ENCODE measurements around the gene BTNL2. TPM values are rescaled to one million over a fixed set of nuclear protein-coding genes. Genes with fewer than 3 reads are reported as not detected.

The BTNL2 gene
- total RNA-seq, 1 experiment from 2014 or later = not detected

- Mint-ChIP-seq H3K9me3 (no peaks in the 10 kb centered on the region), H3K4me1 (no peaks in the 10 kb centered on the region), H3K4me3 (no peak overlapping the region), H3K27ac (no peak overlapping the region), H3K27me3 (ENCODE audit: low read depth) (no peaks in the 10 kb centered on the region; the same call in 1 of the 2 replicates), H3K36me3 (ENCODE audit: insufficient read depth in 1 of 3, low read depth in 3 of 3) (no peaks in the 10 kb centered on the region)
- no peaks in the 10 kb centered on the region for H4K20me1 ChIP-seq (ENCODE audit: control insufficient read depth, insufficient read depth, insufficient read length)
- H3K18ac ChIP-seq (ENCODE audit: insufficient read length, low read depth, low read length) = no peak overlapping the region
- H3K9me3 ChIP-seq (ENCODE audit: control insufficient read depth, low read depth, low read length) = no peaks in the 10 kb centered on the region
- H3K27me3 ChIP-seq (ENCODE audit: insufficient read depth, low read length) = no peaks in the 10 kb centered on the region
- no peak overlapping the region for H3K9ac ChIP-seq (ENCODE audit: extremely low read depth, insufficient read length, low read length)
- no peak overlapping the region for H2BK120ac ChIP-seq (ENCODE audit: low read depth, low read length, poor library complexity, severe bottlenecking)
- no peak overlapping the region for H3K14ac ChIP-seq (ENCODE audit: insufficient read depth, low read length)
- H4K8ac ChIP-seq (replicated peaks; ENCODE audit: insufficient read length, low read depth, low read length) = no peak overlapping the region
- no peak overlapping the region for H2BK12ac ChIP-seq (ENCODE audit: insufficient read length, low read depth, low read length)
- H2AK5ac ChIP-seq (ENCODE audit: insufficient read length, low read length) = no peak overlapping the region
- no peak overlapping the region for H2AFZ ChIP-seq (ENCODE audit: low read length)
- DNase-seq = no peak
- no peak overlapping the region for H2BK20ac ChIP-seq (ENCODE audit: low read depth, low read length, poor library complexity, severe bottlenecking)
- no peaks in the 10 kb centered on the region for H3K79me1 ChIP-seq (ENCODE audit: insufficient read depth, low read depth, low read length, poor library complexity, severe bottlenecking)
- H2BK15ac ChIP-seq (ENCODE audit: low read depth, low read length) = no peak overlapping the region
- H3K4me1 ChIP-seq (ENCODE audit: insufficient read depth, low read length) = no peaks in the 10 kb centered on the region
- no peak overlapping the region for H3T11ph ChIP-seq (ENCODE audit: low read length)
- H3K79me2 ChIP-seq (ENCODE audit: insufficient read depth, low read length) = no peaks in the 10 kb centered on the region
- no peak overlapping the region for H3K4ac ChIP-seq (ENCODE audit: low read depth, low read length)
- H3K56ac ChIP-seq (ENCODE audit: insufficient read length, low read depth, low read length) = no peak overlapping the region
- no peak overlapping the region for H4K91ac ChIP-seq (ENCODE audit: insufficient read length, low read depth, low read length)
- H2BK5ac ChIP-seq (ENCODE audit: insufficient read length, low read length) = no peak overlapping the region
- WGBS (ENCODE audit: extremely low coverage, insufficient read length, low lambda C conversion rate) = no CpG with 5 or more reads among the region's 4 CpGs
- no peaks in the 10 kb centered on the region for H3K23me2 ChIP-seq (ENCODE audit: insufficient read length, low read depth, low read length, poor library complexity, severe bottlenecking)
- no peak overlapping the region for H3K23ac ChIP-seq (ENCODE audit: insufficient read length, low read depth, low read length)
- H3K4me2 ChIP-seq (ENCODE audit: insufficient read depth, insufficient read length, low read length) = no peak overlapping the region
- H3K27ac ChIP-seq (ENCODE audit: insufficient read length, low read depth, low read length) = no peak overlapping the region
- H4K5ac ChIP-seq (ENCODE audit: insufficient read length, low read depth, low read length) = no peak overlapping the region
- TF ChIP-seq, protein P1, sequence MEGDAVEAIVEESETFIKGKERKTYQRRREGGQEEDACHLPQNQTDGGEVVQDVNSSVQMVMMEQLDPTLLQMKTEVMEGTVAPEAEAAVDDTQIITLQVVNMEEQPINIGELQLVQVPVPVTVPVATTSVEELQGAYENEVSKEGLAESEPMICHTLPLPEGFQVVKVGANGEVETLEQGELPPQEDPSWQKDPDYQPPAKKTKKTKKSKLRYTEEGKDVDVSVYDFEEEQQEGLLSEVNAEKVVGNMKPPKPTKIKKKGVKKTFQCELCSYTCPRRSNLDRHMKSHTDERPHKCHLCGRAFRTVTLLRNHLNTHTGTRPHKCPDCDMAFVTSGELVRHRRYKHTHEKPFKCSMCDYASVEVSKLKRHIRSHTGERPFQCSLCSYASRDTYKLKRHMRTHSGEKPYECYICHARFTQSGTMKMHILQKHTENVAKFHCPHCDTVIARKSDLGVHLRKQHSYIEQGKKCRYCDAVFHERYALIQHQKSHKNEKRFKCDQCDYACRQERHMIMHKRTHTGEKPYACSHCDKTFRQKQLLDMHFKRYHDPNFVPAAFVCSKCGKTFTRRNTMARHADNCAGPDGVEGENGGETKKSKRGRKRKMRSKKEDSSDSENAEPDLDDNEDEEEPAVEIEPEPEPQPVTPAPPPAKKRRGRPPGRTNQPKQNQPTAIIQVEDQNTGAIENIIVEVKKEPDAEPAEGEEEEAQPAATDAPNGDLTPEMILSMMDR (conservative IDR thresholded peaks at IDR 0.05) = no peak
Measured at GRCh38 chr6:32427934-32428474, 21.0 kb upstream of the BTNL2 start.
